ENCODE data around the gene NCK2.

NCK2 gene

DNA sequence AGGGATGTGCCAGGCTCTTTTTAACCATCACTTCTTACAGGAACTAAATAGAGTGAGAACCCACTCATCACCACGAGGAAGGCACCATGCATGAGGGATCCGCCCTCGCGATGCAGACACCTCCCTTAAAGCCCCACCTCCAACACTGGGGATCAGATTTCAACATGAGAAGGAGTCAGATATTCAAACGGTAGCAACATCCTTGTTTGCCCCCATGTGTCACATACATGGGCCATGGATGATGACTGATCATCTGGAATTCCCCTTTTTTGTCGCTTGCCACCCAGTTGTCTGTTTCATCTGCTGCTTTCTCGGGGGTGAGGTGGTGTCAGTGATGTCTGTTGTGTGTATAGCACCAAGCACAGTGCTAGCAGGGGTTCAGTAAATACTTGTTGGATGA, 57.9 kb downstream of the NCK2 start:
- Histone ChIP-seq H2AFZ (ENCODE audit: low read depth, low read length, severe bottlenecking) (no peak overlapping the region), H3F3A (ENCODE audit: insufficient read depth) (no peaks in the 10 kb centered on the region), H3K27ac (ENCODE audit: low read depth, low read length) (no peak overlapping the region), H3K4me2 (ENCODE audit: low read depth, low read length, poor library complexity, severe bottlenecking) (no peak overlapping the region), H4K20me1 (ENCODE audit: low read depth, low read length) (no peaks in the 10 kb centered on the region), H3K9me3 (ENCODE audit: insufficient read depth, low read length) (no peaks in the 10 kb centered on the region), H3K27me3 (ENCODE audit: low read length) (no peaks in the 10 kb centered on the region), H3K36me3 (ENCODE audit: low read length) (no peaks in the 10 kb centered on the region), H3K4me3 (ENCODE audit: insufficient read depth, low read length, poor library complexity, severe bottlenecking) (no peak overlapping the region), H3K9ac (ENCODE audit: low read length) (no peak overlapping the region), H3K79me2 (ENCODE audit: insufficient read depth, low read length) (no peaks in the 10 kb centered on the region), H3K9me2 (replicated peaks; ENCODE audit: insufficient read depth, low read length) (no peaks in the 10 kb centered on the region)
- TF ChIP-seq CTCF (IDR thresholded peaks at IDR 0.05; ENCODE audit: insufficient read depth, low read length, poor library complexity, severe bottlenecking): no peak
- no peak for TF ChIP-seq EZH2phosphoT487 (conservative IDR thresholded peaks at IDR 0.05; ENCODE audit: low read length)

GRCh38 chr2:105803337-105803736, 58.6 kb downstream of the NCK2 start:
- H3K36me3 ChIP-seq (ENCODE audit: low read length): no peaks in the 10 kb centered on the region
- H3K27me3 ChIP-seq (ENCODE audit: low read length): no peaks in the 10 kb centered on the region
- H3K79me2 ChIP-seq (ENCODE audit: insufficient read depth, low read length): no peaks in the 10 kb centered on the region
- TF ChIP-seq EZH2phosphoT487 (conservative IDR thresholded peaks at IDR 0.05; ENCODE audit: low read length): no peak
- no peak for TF ChIP-seq CTCF (IDR thresholded peaks at IDR 0.05; ENCODE audit: insufficient read depth, low read length, poor library complexity, severe bottlenecking)
- H3K4me2 ChIP-seq (ENCODE audit: low read depth, low read length, poor library complexity, severe bottlenecking): no peak overlapping the region
- H3K9me3 ChIP-seq (ENCODE audit: insufficient read depth, low read length): no peaks in the 10 kb centered on the region
- no peak overlapping the region for H3K27ac ChIP-seq (ENCODE audit: low read depth, low read length)
- no peaks in the 10 kb centered on the region for H3F3A ChIP-seq (ENCODE audit: insufficient read depth)
- H3K9me2 ChIP-seq (replicated peaks; ENCODE audit: insufficient read depth, low read length): no peaks in the 10 kb centered on the region
- H4K20me1 ChIP-seq (ENCODE audit: low read depth, low read length): no peaks in the 10 kb centered on the region
- H3K4me3 ChIP-seq (ENCODE audit: insufficient read depth, low read length, poor library complexity, severe bottlenecking): no peak overlapping the region
- H2AFZ ChIP-seq (ENCODE audit: low read depth, low read length, severe bottlenecking): no peak overlapping the region
- H3K9ac ChIP-seq (ENCODE audit: low read length): no peak overlapping the region

GRCh38 chr2:105803773-105804172, 59.1 kb downstream of the NCK2 start:
- no peak overlapping the region for H2AFZ ChIP-seq (ENCODE audit: low read depth, low read length, severe bottlenecking)
- TF ChIP-seq EZH2phosphoT487 (conservative IDR thresholded peaks at IDR 0.05; ENCODE audit: low read length): no peak
- no peak for TF ChIP-seq CTCF (IDR thresholded peaks at IDR 0.05; ENCODE audit: insufficient read depth, low read length, poor library complexity, severe bottlenecking)
- no peak overlapping the region for H3K27ac ChIP-seq (ENCODE audit: low read depth, low read length)
- no peaks in the 10 kb centered on the region for H3K9me2 ChIP-seq (replicated peaks; ENCODE audit: insufficient read depth, low read length)
- no peaks in the 10 kb centered on the region for H4K20me1 ChIP-seq (ENCODE audit: low read depth, low read length)
- no peak overlapping the region for H3K4me3 ChIP-seq (ENCODE audit: insufficient read depth, low read length, poor library complexity, severe bottlenecking)
- no peak overlapping the region for H3K9ac ChIP-seq (ENCODE audit: low read length)
- H3K9me3 ChIP-seq (ENCODE audit: insufficient read depth, low read length): no peaks in the 10 kb centered on the region
- H3F3A ChIP-seq (ENCODE audit: insufficient read depth): no peaks in the 10 kb centered on the region
- no peaks in the 10 kb centered on the region for H3K79me2 ChIP-seq (ENCODE audit: insufficient read depth, low read length)
- H3K36me3 ChIP-seq (ENCODE audit: low read length): no peaks in the 10 kb centered on the region
- no peaks in the 10 kb centered on the region for H3K27me3 ChIP-seq (ENCODE audit: low read length)
- no peak overlapping the region for H3K4me2 ChIP-seq (ENCODE audit: low read depth, low read length, poor library complexity, severe bottlenecking)

GRCh38 chr2:105804266-105804665, 59.6 kb downstream of the NCK2 start:
- no peaks in the 10 kb centered on the region for H3F3A ChIP-seq (ENCODE audit: insufficient read depth)
- H3K27me3 ChIP-seq (ENCODE audit: low read length): no peaks in the 10 kb centered on the region
- no peak overlapping the region for H3K4me2 ChIP-seq (ENCODE audit: low read depth, low read length, poor library complexity, severe bottlenecking)
- no peaks in the 10 kb centered on the region for H4K20me1 ChIP-seq (ENCODE audit: low read depth, low read length)
- H3K36me3 ChIP-seq (ENCODE audit: low read length): no peaks in the 10 kb centered on the region
- H3K27ac ChIP-seq (ENCODE audit: low read depth, low read length): no peak overlapping the region
- H2AFZ ChIP-seq (ENCODE audit: low read depth, low read length, severe bottlenecking): no peak overlapping the region
- TF ChIP-seq CTCF (IDR thresholded peaks at IDR 0.05; ENCODE audit: insufficient read depth, low read length, poor library complexity, severe bottlenecking) (no peak), EZH2phosphoT487 (conservative IDR thresholded peaks at IDR 0.05; ENCODE audit: low read length) (no peak)
- no peak overlapping the region for H3K9ac ChIP-seq (ENCODE audit: low read length)
- H3K4me3 ChIP-seq (ENCODE audit: insufficient read depth, low read length, poor library complexity, severe bottlenecking): no peak overlapping the region
- H3K79me2 ChIP-seq (ENCODE audit: insufficient read depth, low read length): no peaks in the 10 kb centered on the region
- no peaks in the 10 kb centered on the region for H3K9me2 ChIP-seq (replicated peaks; ENCODE audit: insufficient read depth, low read length)
- no peaks in the 10 kb centered on the region for H3K9me3 ChIP-seq (ENCODE audit: insufficient read depth, low read length)
